Cardiac muscle cell (in vitro differentiated cells and primary cell): ENCODE results near the gene CNTNAP2. TPM values are rescaled to one million over a fixed set of nuclear protein-coding genes. Genes with fewer than 3 reads are reported as not detected.

ENCODE experiments used
- DNase-seq, 2 donors: peaks; one replicate each; pipeline versions ENCODE4 v3.0.0 to v3.0.0-alpha.2; 2010 to 2017; ENCODE audit warnings: low read depth in 1 of 2, low spot score in 1 of 2
- H3K27ac ChIP-seq: fragments of 200-600 bp; sonication (generic); 2 replicates; pipeline ENCODE4 v1.5.1; 2016
- H3K27me3 ChIP-seq: fragments of 200-600 bp; sonication (generic); 2 replicates; pipeline ENCODE4 v1.6.0; 2016; ENCODE audit warnings: control low read depth
- H3K36me3 ChIP-seq: fragments of 200-600 bp; sonication (generic); 2 replicates; pipeline ENCODE4 v1.5.1; 2016; ENCODE audit warnings: control low read depth
- H3K4me1 ChIP-seq: fragments of 200-600 bp; sonication (generic); 2 replicates; pipeline ENCODE4 v1.8.1; 2017; ENCODE audit warnings: low read depth, mild to moderate bottlenecking, mixed run types
- H3K4me3 ChIP-seq: fragments of 200-600 bp; sonication (generic); 2 replicates; pipeline ENCODE4 v1.5.1; 2016; ENCODE audit warnings: mild to moderate bottlenecking
- H3K9me3 ChIP-seq: fragments of 200-600 bp; sonication (generic); 2 replicates; pipeline ENCODE4 v1.5.1; 2017; ENCODE audit warnings: low read depth, mild to moderate bottlenecking, control low read depth
- polyA plus RNA-seq: library from polyadenylated mRNA; unstranded; fragments of >200 nt; fragmentation: Nextera tagmentation; extraction: Ambion mirVana; gene quantifications from 2 replicates; pipeline ENCODE4 v1.2.1, GENCODE V29; 2016
- total RNA-seq: library from RNA; depleted of rRNA; stranded (reverse); fragments of >200 nt; gene quantifications from 2 replicates; pipeline ENCODE4 v1.2.3, GENCODE V29; 2016
- TF ChIP-seq, protein P1 (sequence below): IDR thresholded peaks from 2 replicates; pipeline ENCODE4 v1.5.1; 2012; ENCODE audit warnings: low read depth, mild to moderate bottlenecking, low read length

The CNTNAP2 gene
- total and polyA plus RNA-seq, 2 experiments from 2014 or later, result 4.8 to 5.1 TPM

DNA sequence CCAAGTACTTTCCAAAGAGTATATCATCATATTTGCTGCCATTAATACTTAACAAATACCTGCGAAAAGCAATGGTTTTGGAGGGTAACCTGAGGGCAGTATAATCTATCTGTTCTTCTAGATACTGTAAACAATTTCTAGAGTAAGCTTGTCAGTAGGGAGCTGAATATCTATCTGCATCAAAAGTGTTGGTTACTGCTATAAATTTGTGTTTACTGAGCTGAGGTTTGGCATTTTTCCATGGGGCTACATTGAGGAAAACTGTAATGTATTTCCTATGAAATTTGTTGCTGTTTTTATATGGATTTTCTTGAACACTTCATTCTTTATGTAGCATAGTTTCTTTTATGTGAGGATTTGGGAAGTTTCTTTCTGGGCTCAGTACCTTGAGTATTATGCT, 913.4 kb downstream of the CNTNAP2 start:
- no peaks in the 10 kb centered on the region for H3K36me3 ChIP-seq
- H3K4me1 ChIP-seq, result no peaks in the 10 kb centered on the region
- no peak overlapping the region for H3K4me3 ChIP-seq
- no peaks in the 10 kb centered on the region for H3K9me3 ChIP-seq
- TF ChIP-seq, protein P1, sequence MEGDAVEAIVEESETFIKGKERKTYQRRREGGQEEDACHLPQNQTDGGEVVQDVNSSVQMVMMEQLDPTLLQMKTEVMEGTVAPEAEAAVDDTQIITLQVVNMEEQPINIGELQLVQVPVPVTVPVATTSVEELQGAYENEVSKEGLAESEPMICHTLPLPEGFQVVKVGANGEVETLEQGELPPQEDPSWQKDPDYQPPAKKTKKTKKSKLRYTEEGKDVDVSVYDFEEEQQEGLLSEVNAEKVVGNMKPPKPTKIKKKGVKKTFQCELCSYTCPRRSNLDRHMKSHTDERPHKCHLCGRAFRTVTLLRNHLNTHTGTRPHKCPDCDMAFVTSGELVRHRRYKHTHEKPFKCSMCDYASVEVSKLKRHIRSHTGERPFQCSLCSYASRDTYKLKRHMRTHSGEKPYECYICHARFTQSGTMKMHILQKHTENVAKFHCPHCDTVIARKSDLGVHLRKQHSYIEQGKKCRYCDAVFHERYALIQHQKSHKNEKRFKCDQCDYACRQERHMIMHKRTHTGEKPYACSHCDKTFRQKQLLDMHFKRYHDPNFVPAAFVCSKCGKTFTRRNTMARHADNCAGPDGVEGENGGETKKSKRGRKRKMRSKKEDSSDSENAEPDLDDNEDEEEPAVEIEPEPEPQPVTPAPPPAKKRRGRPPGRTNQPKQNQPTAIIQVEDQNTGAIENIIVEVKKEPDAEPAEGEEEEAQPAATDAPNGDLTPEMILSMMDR, result no peak
- DNase-seq, result no peak
- H3K27ac ChIP-seq, result no peak overlapping the region
- H3K27me3 ChIP-seq, result no peaks in the 10 kb centered on the region

DNA sequence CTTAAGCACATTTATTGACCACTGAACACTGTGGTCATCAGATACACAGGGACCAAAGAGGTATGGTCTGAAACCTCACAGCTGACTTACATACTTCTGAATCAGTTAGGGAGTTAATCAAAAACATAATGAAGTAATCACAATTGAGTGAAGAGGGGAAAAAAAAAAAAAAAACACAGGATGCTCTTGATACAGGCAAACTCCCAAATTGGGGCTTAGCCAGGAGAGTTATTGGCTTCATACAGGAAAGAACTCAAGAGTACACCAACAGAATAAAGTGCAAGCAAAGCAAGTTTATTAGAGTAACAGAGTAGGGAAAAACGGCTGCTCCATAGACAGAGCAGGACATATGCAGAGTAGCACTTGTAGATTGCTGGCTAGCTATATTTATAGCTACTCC, 917.0 kb downstream of the CNTNAP2 start:
- Histone ChIP-seq H3K9me3 (no peaks in the 10 kb centered on the region), H3K4me1 (no peaks in the 10 kb centered on the region), H3K36me3 (no peaks in the 10 kb centered on the region), H3K27ac (no peak overlapping the region), H3K27me3 (no peaks in the 10 kb centered on the region), H3K4me3 (no peak overlapping the region)
- TF ChIP-seq, protein P1, result no peak
- no peak for DNase-seq

DNA sequence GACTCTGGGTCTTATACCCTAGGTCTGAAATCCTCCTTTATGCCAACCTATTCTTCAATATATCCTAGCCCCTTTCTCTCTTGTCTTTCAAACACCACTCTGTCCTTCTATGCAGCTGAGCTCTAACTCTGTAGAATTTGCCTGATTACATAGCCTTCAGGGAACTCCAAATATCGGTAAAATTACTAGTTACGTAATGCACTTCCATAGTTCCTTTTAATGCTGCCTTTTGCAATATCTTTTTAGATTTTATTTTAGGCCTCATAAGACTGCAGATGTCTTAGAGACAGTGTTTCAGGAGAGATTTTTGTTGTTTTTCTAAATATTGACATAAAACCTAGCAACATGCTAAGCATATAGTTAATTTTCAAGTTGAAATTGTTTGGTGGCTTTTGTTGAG, 924.8 kb downstream of the CNTNAP2 start:
- no peak overlapping the region for H3K27ac ChIP-seq
- no peaks in the 10 kb centered on the region for H3K27me3 ChIP-seq
- no peaks in the 10 kb centered on the region for H3K36me3 ChIP-seq
- no peaks in the 10 kb centered on the region for H3K4me1 ChIP-seq
- no peak overlapping the region for H3K4me3 ChIP-seq
- H3K9me3 ChIP-seq, result no peaks in the 10 kb centered on the region
- DNase-seq, result no peak
- TF ChIP-seq, protein P1, result no peak

DNA sequence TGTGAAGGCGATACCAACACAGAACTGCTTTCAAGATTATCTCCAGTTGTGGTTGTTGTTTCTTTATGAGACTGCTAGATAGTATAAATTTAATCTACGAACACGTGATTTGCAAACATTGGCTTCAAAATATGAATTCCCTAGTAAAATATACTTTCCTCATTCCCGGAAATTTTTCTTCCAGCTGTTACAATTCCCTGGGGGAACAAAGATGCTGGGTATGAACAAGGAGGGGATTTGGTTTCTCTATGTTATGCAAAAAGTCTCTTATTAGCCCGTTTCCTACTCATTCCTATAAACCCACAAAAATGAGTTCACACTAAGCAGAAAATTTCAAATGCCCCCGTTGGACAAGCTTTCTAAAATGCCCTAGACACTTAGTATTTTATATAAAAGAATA, 928.3 kb downstream of the CNTNAP2 start:
- TF ChIP-seq, protein P1, result no peak
- no peaks in the 10 kb centered on the region for H3K27me3 ChIP-seq
- peak in 1 of 2 donors; percentile 3 for DNase-seq
- H3K4me1 ChIP-seq, result no peaks in the 10 kb centered on the region
- no peak overlapping the region for H3K4me3 ChIP-seq
- no peak overlapping the region for H3K27ac ChIP-seq
- H3K9me3 ChIP-seq, result no peaks in the 10 kb centered on the region
- no peaks in the 10 kb centered on the region for H3K36me3 ChIP-seq

DNA sequence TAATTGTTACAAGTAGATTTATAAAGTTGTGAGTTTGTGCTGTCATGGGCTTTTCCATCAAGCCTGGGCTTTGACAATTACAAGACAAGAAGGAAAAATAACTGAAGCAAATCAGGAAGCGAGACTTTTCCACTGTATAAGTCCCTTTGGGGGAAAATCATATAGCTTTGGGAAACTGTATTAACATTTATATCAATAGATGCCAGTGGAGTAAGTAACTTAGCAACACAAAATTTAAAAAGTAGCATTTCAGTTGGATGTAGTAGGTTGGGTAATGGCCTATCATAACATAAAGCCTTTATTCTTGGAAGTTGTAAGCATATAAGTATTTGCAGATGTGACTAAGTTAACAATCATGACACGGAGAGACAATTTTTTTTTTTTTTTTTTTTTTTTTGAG, 931.1 kb downstream of the CNTNAP2 start:
- Histone ChIP-seq H3K4me1 (no peaks in the 10 kb centered on the region), H3K27ac (no peak overlapping the region), H3K4me3 (no peak overlapping the region), H3K27me3 (no peaks in the 10 kb centered on the region), H3K36me3 (no peaks in the 10 kb centered on the region), H3K9me3 (no peaks in the 10 kb centered on the region)
- no peak for DNase-seq
- TF ChIP-seq, protein P1, result no peak

DNA sequence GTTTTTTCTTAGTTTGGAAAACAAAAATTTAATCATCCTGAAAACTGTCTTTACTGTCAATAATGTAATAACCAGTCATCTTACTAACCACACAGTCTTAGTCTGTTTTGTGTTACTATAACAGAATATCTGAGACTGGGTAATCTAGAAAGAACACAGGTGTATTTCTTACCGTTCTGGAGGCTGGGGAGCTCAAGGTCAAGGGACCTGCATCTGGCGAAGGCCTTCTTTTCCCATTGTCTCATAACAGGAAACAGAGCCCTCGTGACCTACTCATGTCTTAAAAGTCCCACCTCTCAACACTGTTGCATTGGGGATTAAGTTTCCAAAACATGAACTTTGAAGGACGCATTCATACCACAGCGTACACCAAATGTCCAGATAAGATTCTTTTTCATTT, 932.3 kb downstream of the CNTNAP2 start:
- Histone ChIP-seq H3K27me3 (no peaks in the 10 kb centered on the region), H3K4me1 (no peaks in the 10 kb centered on the region), H3K9me3 (no peaks in the 10 kb centered on the region), H3K4me3 (no peak overlapping the region), H3K27ac (no peak overlapping the region), H3K36me3 (no peaks in the 10 kb centered on the region)
- TF ChIP-seq, protein P1, result no peak
- DNase-seq, result no peak
